Cerebellar nuclear complex (tissue), 1 donor: Measurements from ENCODE around the gene DOCK1.

ENCODE experiments used
- DNase-seq, 2 experiments: peaks; one replicate each; lab custom pipeline; 2025; lab: John Stamatoyannopoulos, UW

Gene DOCK1

GRCh38 chr10:127310923-127311322 lies 405.7 kb downstream of the DOCK1 start:
- DNase-seq = no peak

DNA sequence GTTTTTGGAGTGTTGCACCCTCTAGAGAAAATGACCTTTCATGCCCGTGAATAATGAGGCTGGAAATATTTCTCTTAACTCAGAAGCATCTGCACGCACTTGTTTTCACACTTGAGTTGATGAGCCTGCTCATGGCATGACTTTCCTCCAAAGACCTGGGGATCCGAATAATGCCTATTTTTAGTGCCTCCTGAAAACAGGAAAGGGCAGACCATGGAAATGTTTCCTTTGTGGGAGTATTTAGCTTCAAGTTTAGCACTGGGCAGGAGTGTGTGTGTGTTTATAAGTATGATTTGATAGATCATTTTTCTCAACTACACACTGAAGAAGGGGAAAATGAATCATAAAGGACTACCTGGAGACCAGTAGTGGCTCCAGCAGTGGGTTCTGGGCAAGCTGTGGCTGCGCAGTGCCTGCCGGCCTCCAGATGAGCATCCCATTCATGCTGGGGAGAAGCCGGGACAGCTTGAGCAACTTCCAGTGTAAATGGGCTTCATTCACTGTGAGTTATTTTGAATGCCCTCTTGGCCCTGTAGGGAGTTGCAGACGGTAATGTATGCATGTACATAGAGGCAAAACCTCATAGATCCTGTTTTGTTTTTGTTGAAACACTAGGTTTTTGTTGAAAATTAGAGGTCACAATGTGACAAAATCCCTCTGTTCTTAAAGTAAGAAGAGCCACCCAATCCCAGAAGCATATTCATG lies 408.9 kb downstream of the DOCK1 start:
- DNase-seq = no peak

- no peak for DNase-seq
Measured at GRCh38 chr10:127314797-127315196, 409.6 kb downstream of the DOCK1 start.

GRCh38 chr10:127315888-127316287 lies 410.7 kb downstream of the DOCK1 start:
- no peak for DNase-seq

GRCh38 chr10:127318396-127318795 lies 413.2 kb downstream of the DOCK1 start:
- DNase-seq = no peak

- DNase-seq = no peak
Measured at GRCh38 chr10:127319271-127319670, 414.0 kb downstream of the DOCK1 start.

DNA sequence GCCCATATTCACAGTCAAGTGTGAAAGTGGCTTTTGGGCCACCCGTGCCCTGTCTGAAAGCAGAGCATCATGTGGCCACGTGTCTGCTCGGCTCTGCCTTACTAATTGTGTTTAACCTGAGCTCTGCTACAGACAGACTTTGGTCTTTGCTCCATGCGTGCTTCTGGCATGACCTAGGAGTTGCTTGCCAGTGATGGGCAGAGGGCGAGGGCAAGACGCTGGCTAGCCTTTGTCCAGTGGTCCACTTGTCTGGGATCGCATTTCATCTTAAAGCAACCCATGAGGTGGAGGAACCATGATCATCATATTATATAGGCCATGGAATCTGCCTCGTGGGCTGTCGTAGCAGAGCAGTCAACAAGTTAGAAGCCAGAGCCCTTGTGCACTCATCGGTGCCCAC lies 414.5 kb downstream of the DOCK1 start:
- DNase-seq = no peak

- no peak for DNase-seq
Measured at GRCh38 chr10:127320176-127320575, 414.9 kb downstream of the DOCK1 start.

DNA sequence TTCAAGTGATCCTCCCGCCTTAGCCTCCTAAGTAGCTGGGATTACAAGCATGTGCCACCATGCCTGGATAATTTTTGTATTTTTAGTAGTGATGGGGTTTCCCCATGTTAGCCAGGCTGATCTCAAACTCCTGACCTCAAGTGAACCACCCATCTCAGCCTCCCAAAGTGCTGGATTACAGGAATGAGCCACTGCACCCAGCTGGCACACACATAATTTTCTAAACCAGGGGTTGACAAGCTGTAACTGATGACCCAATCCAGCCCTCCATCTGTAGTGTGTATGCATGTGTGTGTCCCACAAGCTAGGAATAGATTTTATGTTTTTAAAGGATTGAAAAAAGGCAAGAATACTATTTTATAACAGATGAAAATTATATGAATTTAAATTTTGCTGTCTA lies 417.1 kb downstream of the DOCK1 start:
- no peak for DNase-seq

- DNase-seq = no peak
Measured at GRCh38 chr10:127325506-127325905, 420.3 kb downstream of the DOCK1 start.

DNA sequence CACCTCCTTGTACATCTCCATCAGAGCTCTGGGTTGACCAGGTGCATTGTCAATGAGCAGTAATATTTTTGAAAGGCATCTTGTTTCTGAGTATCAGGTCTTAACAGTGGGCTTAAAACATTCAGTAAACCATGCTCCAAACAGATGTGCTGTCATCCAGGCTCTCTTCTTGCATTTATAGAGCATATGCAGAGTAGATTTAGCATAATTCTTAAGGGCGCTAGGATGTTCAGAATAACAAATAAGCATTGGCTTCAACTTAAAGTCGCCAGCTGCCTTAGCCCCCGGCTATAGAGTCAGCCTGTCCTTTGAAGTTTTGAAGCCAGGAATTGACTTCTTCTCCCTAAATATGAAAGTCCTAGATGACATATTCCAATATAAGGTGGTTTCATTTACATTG lies 421.7 kb downstream of the DOCK1 start:
- DNase-seq = no peak

- DNase-seq = no peak
Measured at GRCh38 chr10:127331696-127332095, 426.5 kb downstream of the DOCK1 start.

DNA sequence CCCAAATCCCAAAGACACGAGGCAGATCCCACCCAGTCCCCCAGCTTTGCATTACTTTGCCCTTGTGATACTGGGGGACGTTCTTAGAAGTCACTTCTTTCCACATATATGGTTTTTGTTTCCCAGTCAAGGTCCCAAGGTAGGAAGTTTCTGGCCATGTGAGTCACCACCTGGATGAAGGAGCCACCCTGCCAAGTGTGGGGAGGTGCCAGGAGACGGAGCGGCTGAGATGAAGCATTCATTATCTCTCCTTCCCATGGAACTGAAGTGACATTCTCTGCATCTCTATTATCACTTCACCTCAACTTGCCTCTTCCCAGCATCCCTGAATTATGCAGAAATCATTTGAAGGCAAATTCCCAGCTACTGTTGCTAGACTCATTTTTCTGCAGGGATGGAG lies 427.4 kb downstream of the DOCK1 start:
- no peak for DNase-seq

DNA sequence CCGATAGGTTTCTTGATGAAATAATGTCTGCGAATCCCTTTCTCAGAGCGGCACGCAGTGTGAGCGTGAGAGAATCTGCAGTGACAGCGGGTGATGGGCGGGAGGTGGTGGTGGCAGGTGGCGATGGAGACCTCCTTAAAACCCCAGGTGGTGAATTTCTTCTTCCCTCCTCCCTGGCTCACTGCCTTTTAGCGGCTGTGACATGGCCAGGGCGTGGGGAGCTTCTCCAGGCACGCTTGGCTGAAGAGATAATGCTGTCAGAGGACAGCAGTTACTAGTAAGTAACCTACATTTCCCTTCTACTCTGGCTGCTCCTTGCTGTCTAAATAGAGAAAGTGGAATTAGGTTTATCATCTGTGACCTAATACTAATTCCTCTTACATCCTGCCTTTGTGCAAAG lies 432.6 kb downstream of the DOCK1 start:
- no peak for DNase-seq

GRCh38 chr10:127338399-127339110 lies 433.3 kb downstream of the DOCK1 start:
- DNase-seq = no peak

DNA sequence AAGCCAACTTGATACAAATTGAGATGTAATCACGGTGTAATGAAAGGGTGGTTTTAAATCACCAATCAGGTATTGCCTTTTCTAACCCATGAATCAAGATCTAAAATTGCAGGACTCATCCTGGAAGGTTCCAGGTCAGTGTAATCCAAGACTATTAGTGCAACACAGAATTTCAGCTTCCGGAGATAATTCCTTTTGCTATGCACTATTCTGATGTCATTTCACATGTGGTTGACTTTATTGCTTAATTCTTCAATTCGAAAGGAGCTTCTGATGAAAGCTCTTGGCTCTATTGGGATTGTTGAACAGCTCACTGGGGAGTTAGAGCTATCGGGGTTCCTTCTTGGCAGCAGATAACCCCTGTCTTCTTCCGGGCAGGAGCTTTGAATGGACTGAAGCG lies 438.6 kb downstream of the DOCK1 start:
- DNase-seq = no peak

DNA sequence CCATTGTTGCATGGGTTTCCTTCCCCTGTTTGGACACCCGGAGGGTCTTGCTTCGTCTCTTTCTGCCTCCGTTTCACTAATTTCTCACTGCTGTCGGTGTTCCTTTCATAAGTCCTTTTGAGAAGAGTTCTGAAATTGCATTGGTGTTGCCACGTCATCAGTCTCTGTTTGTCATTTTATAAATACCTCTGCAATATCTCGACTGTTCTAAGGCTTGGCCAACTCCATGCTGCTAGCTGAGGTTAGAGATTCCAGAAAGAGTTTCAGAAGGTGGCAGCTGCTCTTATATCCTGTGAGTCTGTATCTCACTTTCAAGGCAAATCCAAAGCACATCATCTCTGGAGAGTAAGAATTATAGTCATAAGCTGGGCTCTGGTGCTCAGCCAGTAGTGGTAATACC lies 439.1 kb downstream of the DOCK1 start:
- DNase-seq = no peak

GRCh38 chr10:127345231-127345965 lies 440.2 kb downstream of the DOCK1 start:
- no peak for DNase-seq

DNA sequence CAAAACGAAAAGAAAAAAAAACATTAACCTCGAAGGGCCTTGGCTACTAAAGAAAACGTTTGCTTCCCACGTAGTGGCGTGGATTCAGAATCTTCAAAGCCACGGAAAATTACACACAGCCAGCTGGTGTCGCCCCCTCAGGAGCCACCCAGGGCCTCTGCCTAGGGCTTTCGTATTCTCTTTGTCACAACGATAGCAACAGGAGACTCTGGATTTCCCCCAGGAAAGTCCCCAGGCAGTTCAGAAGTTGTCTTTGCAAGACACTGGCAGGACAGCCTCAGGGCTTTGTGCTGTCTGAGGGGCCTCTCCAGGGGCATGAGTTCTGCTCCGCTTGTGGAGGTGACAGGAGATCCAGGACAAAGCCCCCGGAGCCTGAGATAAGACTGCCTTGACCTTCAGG lies 441.4 kb downstream of the DOCK1 start:
- DNase-seq = no peak

DNA sequence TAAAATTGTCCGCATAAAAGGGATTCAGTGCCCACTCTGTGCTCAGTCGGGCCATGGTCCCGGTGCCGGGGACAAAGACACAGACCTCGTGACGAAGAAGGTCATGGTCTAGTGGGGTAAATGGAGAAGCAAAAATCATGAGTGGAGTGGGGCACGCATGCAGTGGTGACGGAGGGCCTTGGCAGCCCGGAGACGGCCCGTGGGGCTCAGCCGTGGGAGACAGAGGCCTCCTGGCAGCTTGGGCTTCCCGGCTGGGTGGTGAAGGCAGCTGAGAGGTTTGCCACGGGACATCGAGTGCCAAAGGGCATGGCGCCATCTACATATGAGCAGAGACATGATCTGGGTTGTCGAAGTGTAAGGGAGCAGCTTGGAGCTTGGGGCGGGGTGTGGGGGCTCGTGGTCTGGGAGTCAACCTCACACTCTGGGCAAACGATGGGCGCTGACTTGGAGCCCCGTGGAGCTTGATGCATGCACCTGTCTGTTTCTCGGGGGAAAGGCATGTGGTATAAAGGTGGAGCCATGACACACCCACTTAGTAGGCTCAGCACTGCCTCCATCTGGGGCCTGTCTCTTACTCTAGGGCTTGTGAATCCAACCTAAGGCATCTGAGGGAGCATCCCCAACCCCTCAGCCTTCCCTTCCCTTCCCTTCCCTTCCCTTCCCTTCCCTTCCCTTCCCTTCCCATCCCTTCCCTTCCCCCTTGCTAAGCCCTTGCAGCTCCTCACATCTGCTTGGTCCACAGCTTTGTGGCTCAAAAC lies 442.2 kb downstream of the DOCK1 start:
- DNase-seq = no peak

DNA sequence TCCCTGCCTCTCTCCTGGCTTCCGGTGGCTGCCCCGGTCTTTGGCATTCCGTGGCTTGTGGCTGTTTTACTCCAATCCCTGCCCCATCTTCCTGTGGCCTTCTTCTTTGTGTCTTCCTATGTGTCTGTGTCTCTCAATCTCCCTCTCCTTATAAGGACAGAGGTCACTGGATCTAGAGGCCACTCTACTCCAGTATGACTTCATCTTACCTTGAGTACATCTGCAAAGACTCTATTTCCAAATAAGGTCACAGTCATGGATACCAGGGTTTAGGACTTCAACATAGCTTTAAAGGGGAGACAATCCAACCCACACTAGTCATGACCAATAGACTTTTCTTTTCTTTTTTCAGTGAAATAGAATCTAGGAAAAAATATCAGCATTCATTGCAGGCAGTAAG lies 444.5 kb downstream of the DOCK1 start:
- DNase-seq = no peak

DNA sequence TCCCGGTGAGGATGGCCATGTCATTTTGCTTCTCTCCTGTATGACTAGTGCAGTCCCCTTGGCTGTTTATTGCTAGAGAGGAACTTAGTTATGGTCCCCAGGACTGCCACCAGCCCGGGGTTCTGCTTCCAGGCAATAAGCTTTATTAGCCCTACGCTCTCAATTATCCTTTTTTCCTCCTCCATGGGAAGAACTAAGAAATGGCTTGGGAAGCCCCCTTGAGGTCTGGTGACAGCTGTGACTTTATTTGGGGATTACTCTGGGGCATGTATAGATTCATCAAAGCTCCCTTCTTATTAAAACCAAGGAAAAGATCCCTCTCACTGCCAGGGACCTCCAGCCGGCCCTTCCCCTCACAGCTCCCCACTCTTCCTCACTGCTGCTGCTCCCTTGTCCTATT lies 446.3 kb downstream of the DOCK1 start:
- DNase-seq = no peak
